ENCODE measurements around the gene S100A2. TPM values are rescaled to one million over a fixed set of nuclear protein-coding genes. Genes with fewer than 3 reads are reported as not detected.

Gene S100A2
- 152 TPM for total RNA-seq
- 416 TPM for polyA plus RNA-seq (ENCODE audit: insufficient read depth, low read depth, low replicate concordance)
- long read RNA-seq, donor 1, partial matches to known transcripts, result 0 of 4 reads
- long read RNA-seq, donor 1, other reads (novel, unspliced or antisense), result 0 of 4 reads
- long read RNA-seq, donor 2, transcript S100A2-202 (3 exons, 998 nt), result major isoform, 5 of 6 reads
- long read RNA-seq, donor 2, partial matches to known transcripts, result 0 of 6 reads
- long read RNA-seq, donor 2, other reads (novel, unspliced or antisense), result 0 of 6 reads
- long read RNA-seq, donor 3, transcript S100A2-202 (3 exons, 998 nt), result major isoform, 11 of 12 reads
- long read RNA-seq, donor 3, partial matches to known transcripts, result 0 of 12 reads
- long read RNA-seq, donor 3, other reads (novel, unspliced or antisense), result 0 of 12 reads
- long read RNA-seq, donor 4, partial matches to known transcripts, result 0 of 2 reads
- long read RNA-seq, donor 4, other reads (novel, unspliced or antisense), result 0 of 2 reads
- long read RNA-seq, donor 5, result 0 reads
- long read RNA-seq, donor 6, transcript S100A2-202 (3 exons, 998 nt), result major isoform, 14 of 15 reads
- long read RNA-seq, donor 6, partial matches to known transcripts, result 0 of 15 reads
- long read RNA-seq, donor 6, other reads (novel, unspliced or antisense), result 0 of 15 reads
- long read RNA-seq, donor 7, transcript S100A2-202 (3 exons, 998 nt), result minor isoform, 35 of 152 reads
- long read RNA-seq, donor 7, transcript S100A2-205 (2 exons, 752 nt), result major isoform, 104 of 152 reads
- long read RNA-seq, donor 7, partial matches to known transcripts, result 0 of 152 reads
- long read RNA-seq, donor 7, other reads (novel, unspliced or antisense), result 11 of 152 reads
- long read RNA-seq, donor 8, transcript S100A2-202 (3 exons, 998 nt), result major isoform, 8 of 10 reads
- long read RNA-seq, donor 8, partial matches to known transcripts, result 0 of 10 reads
- long read RNA-seq, donor 8, other reads (novel, unspliced or antisense), result 0 of 10 reads
- long read RNA-seq, donor 9, transcript S100A2-202 (3 exons, 998 nt), result major isoform, 14 of 19 reads
- long read RNA-seq, donor 9, partial matches to known transcripts, result 0 of 19 reads
- long read RNA-seq, donor 9, other reads (novel, unspliced or antisense), result 0 of 19 reads
- long read RNA-seq, donor 10, transcript S100A2-202 (3 exons, 998 nt), result major isoform, 5 of 7 reads
- long read RNA-seq, donor 10, partial matches to known transcripts, result 0 of 7 reads
- long read RNA-seq, donor 10, other reads (novel, unspliced or antisense), result 0 of 7 reads

DNA sequence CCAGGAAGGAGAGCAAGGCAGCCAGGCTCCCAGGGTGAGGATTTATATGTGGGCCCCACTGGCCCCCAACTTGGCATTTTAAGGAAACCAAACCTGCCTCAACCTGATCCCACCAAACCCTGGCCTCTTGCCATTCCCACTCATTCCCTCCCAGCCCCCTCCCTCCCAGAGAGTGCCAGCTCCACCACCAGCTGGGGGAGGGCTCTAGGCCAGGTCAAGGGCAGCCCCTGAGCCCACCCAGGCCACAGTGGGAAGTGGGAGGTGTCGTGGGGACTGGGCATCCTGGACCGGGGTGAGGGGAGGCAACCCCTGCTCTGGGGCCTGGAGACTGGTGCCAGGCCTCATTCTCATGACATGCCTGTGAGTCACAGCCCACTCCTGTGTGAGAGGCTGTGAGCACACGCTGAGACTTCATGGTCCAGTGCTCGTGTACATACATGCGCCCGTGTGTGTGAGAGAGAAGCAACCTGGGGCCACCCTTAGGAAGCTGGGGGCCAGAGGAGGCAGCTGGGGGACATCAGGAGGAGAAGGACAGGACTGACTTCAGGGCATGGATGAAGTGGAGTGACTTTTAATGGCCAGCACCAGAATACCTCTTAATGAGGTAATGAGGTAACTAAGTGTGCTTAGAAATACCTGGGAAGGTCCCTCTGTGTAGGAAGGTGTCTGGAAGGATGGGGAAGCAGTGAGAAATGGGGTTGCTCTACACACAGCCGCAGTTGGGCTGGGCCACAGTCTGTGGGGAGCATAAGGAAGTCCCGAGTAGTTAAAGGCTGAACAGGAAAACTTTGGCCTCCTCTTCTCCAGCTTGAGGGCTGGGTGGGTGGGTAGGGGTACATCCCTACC lies at the start of gene S100A2:
S100A2 (minus strand) TSS at position 316 of the 846 bp plus-strand sequence. CDS start 1,967 bp downstream, outside the sequence.
- DNase-seq (peak; percentile 45 to 91 (median 79)), FAIRE-seq (no peak)
- peak within 1 kb of the TSS in 1 of 3 donors; percentile 44 for H3K4me3 ChIP-seq (ENCODE audit: low read length in 3 of 3)
- no peaks in the 10 kb centered on the region for H3K27me3 ChIP-seq (ENCODE audit: control insufficient read depth, insufficient read depth, low read length)
- peaks cover 6 to 24% (median 19%) of the 10 kb centered on the region in 3 donors for H3K4me1 ChIP-seq (ENCODE audit: control insufficient read depth in 2 of 3, insufficient read depth in 2 of 3, low read depth in 1 of 3, low read length in 3 of 3)
- H3K9ac ChIP-seq (ENCODE audit: low read length in 3 of 3), result peak within 1 kb of the TSS in 1 of 3 donors; percentile 87
- TF ChIP-seq, protein P1, sequence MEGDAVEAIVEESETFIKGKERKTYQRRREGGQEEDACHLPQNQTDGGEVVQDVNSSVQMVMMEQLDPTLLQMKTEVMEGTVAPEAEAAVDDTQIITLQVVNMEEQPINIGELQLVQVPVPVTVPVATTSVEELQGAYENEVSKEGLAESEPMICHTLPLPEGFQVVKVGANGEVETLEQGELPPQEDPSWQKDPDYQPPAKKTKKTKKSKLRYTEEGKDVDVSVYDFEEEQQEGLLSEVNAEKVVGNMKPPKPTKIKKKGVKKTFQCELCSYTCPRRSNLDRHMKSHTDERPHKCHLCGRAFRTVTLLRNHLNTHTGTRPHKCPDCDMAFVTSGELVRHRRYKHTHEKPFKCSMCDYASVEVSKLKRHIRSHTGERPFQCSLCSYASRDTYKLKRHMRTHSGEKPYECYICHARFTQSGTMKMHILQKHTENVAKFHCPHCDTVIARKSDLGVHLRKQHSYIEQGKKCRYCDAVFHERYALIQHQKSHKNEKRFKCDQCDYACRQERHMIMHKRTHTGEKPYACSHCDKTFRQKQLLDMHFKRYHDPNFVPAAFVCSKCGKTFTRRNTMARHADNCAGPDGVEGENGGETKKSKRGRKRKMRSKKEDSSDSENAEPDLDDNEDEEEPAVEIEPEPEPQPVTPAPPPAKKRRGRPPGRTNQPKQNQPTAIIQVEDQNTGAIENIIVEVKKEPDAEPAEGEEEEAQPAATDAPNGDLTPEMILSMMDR (IDR thresholded peaks at IDR 0.05; ENCODE audit: borderline replicate concordance, extremely low read depth, insufficient read depth), result no peak
- intact Hi-C loops (cut with DNase I), result loop anchor here (5.0 kb wide), 1 partner anchor 53 kb away; no protein-coding TSS in a partner anchor
- H3K36me3 ChIP-seq (ENCODE audit: control insufficient read depth in 2 of 3, insufficient read depth in 3 of 3, low read length in 3 of 3), result no peaks in the 10 kb centered on the region
- no peaks in the 10 kb centered on the region for H3K9me3 ChIP-seq (ENCODE audit: control insufficient read depth in 2 of 3, insufficient read depth in 1 of 3, low read length in 3 of 3)
- H3K27ac ChIP-seq (ENCODE audit: low read depth in 2 of 2, low read length in 2 of 2), result peak within 1 kb of the TSS; percentile 95 to 97

DNA sequence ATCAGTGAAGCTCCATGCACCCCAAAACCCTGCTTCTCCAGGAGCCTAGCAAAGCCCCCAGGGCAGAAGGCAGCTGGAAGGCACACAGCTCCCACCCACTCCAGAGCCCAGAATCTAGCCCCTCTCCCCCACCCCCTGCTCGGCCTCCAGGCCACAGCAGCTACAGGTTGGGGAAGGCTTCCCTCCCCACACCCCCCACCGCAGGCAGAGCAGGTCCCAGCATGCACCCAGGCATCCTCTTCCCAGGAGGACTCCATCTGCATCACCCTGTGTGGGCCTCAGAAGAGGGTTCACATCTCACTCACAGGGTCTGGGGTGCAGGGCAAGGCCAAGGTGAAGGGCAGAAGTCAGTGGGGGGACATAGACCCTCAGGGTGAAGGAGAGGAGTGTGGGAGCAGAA lies 49.8 kb upstream of the S100A2 start:
- Histone ChIP-seq H3K4me3 (ENCODE audit: low read length in 3 of 3) (no peak overlapping the region), H3K4me1 (ENCODE audit: control insufficient read depth in 2 of 3, insufficient read depth in 2 of 3, low read depth in 1 of 3, low read length in 3 of 3) (peaks cover 7 to 15% (median 11%) of the 10 kb centered on the region in 3 donors), H3K36me3 (ENCODE audit: control insufficient read depth in 2 of 3, insufficient read depth in 3 of 3, low read length in 3 of 3) (no peaks in the 10 kb centered on the region), H3K9me3 (ENCODE audit: control insufficient read depth in 2 of 3, insufficient read depth in 1 of 3, low read length in 3 of 3) (no peaks in the 10 kb centered on the region), H3K9ac (ENCODE audit: low read length in 3 of 3) (peak overlapping the region in 1 of 3 donors; percentile 8), H3K27ac (ENCODE audit: low read depth in 2 of 2, low read length in 2 of 2) (no peak overlapping the region), H3K27me3 (ENCODE audit: control insufficient read depth, insufficient read depth, low read length) (no peaks in the 10 kb centered on the region)
- intact Hi-C loops (cut with DNase I), result no loop called here
- FAIRE-seq (no peak), DNase-seq (peak in 1 of 5 donors; percentile 49)
- TF ChIP-seq, protein P1 (IDR thresholded peaks at IDR 0.05; ENCODE audit: borderline replicate concordance, extremely low read depth, insufficient read depth), result no peak

DNA sequence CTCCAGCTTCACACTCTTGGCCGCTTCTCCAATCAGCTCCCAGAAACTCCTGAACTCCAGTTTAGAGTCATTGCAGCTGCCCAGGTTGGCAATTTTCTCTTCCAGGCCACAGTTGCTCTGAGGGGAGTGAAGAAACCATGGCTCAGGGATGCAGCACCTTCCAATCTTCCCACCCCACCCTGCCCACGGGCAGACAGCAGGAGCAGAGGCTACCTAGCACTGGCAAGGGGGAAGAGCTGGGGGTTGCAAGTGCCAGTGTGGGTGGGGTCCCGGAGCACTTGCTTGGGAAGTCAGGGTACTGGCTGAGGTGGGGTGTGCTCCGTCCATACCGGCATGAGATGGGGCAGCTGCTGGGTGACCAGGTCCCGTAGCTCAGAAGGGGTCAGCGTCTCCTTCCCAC lies 49.3 kb upstream of the S100A2 start:
- intact Hi-C loops (cut with DNase I), result no loop called here
- FAIRE-seq, result no peak
- Histone ChIP-seq H3K4me3 (ENCODE audit: low read length in 3 of 3) (no peak overlapping the region), H3K36me3 (ENCODE audit: control insufficient read depth in 2 of 3, insufficient read depth in 3 of 3, low read length in 3 of 3) (no peaks in the 10 kb centered on the region), H3K9ac (ENCODE audit: low read length in 3 of 3) (no peak overlapping the region), H3K4me1 (ENCODE audit: control insufficient read depth in 2 of 3, insufficient read depth in 2 of 3, low read depth in 1 of 3, low read length in 3 of 3) (peaks cover 7 to 20% (median 16%) of the 10 kb centered on the region in 3 donors), H3K27me3 (ENCODE audit: control insufficient read depth, insufficient read depth, low read length) (no peaks in the 10 kb centered on the region), H3K27ac (ENCODE audit: low read depth in 2 of 2, low read length in 2 of 2) (no peak overlapping the region), H3K9me3 (ENCODE audit: control insufficient read depth in 2 of 3, insufficient read depth in 1 of 3, low read length in 3 of 3) (no peaks in the 10 kb centered on the region)
- peak in 1 of 5 donors; percentile 56 for DNase-seq
- TF ChIP-seq, protein P1 (IDR thresholded peaks at IDR 0.05; ENCODE audit: borderline replicate concordance, extremely low read depth, insufficient read depth), result no peak
